GM21515 (cell line): Measurements from ENCODE around the gene ADCY5.

ENCODE experiments used
- ATAC-seq: cut with Tn5 transposase; IDR thresholded peaks from one replicate; pipeline ENCODE4 v1.9.1; 2021; ENCODE audit not compliant: unreplicated experiment

Gene ADCY5

DNA sequence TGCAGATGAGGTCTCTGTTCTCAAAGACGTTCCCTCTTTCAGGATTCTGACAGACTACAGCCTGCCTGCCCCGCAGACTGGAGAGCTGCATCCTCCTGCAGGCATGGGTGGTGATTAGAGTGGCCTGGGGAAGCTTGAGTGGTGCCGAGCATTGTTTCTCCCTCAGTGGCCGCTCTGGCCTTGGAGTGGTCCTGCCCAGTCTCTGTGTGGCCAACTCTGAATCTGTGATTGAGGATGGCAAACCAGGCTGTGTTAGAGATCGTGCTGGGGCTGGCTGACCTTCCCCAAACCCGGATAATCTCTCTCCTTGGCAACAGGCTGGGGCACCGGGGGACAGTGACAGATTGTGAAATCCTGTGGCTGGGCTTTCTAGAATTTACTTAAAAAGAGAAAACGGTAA lies 11.0 kb upstream of the ADCY5 start:
- ATAC-seq: no peak

DNA sequence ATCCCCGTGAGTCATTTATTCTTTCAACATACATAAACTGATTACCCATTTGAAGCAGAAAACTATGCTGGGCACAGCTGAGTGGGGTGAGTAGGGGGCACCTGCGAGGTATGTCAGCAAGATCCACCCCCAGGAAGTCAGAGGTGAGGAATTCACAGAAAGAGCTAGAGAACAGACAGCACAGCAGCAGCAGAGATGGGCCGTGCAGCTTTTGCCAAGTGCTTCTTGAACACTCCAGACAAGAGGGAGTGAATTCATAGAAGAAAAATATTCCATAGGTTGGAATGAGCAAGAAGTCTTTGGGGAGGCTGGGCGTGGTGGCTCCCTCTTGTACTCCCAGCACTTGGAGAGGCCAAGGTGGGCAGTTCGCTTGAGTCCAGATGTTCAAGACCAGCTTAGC lies 9.4 kb upstream of the ADCY5 start:
- ATAC-seq: no peak

DNA sequence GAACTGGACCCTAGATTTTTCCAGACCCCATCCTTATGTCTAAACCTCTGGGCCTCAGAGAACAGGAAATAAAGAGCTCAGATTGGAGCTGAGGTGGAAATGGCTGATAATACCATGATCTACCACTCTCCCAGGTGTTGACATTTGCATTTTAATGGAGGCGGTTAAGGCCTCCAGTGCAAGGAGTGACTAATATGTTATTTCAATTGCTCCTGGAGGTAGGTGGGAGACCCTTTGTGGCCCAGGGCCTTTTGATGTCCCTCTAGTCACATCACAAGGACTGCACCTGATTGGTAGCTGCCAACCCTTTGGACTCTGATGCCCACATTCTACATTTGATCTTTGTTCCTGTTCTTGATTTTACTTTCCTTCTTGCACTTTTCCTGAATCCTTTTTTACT lies 9.0 kb upstream of the ADCY5 start:
- no peak for ATAC-seq

DNA sequence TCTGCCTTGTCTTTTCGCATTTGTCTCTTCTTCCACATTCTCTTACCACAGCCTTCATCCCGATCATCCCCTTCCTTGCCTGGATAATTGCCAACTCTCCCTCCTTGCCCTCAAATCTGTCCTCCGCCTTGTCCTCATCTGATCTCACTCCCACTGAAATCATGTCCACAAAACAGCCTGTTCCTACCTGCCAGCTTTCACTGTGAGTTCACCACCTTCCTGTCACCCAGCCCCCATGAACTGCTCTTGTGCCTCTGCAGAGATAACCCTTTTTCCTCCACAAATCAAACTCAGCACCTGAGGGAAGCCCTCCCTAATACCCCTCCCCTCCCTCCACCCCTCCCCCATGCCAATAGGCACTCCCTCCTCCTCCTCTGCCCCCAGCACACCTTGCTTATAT lies 4.8 kb upstream of the ADCY5 start:
- ATAC-seq: no peak

DNA sequence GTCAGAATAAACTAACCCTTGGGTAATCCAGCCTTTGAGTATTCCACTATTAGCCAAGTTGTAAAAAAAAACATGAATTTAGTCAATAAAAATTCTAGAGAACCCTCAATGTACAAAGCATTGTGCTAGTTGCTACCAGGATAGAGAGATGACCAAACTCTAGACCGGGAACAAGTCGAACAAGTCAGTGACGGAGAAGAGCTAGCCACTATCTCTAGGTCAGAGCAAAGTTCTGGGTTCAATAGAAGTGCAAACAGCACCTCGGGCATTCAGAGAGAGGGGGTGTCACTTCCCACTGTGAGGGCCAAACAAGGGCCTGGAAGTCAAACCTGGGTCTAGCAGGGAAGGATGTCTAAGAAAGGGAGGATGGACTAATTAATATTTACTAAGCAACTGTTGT lies 2.3 kb upstream of the ADCY5 start:
- ATAC-seq: no peak

DNA sequence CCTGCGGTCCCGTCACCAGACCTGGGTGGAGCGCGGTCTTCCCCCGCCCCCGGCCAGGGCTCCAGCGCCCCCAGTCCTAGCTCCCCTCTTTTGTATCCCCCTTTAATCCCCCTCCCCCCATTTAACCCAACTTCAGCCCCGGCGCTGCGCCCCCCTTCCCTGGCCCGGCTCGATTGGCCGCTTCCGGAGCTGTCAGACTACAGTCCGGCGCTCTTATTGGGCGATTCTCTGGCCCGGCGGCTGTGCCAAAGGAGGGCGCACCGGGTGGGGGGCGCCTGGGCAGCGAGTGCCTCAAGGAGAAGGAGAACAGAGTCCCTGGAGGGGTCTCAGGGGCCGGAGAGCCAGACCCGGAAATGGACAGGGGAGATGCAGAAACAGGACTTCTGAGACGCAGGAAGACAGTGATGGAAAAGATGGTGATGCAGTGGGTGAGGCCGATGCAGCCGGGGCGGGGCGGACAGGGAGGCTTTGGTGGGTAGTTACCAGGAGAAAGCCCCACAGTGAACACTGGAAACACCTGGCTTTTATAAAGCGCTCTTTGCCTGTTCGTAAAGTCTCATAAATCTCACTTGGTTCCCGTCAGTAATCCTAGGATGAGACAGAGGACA lies 1.2 kb upstream of the ADCY5 start:
- no peak for ATAC-seq

DNA sequence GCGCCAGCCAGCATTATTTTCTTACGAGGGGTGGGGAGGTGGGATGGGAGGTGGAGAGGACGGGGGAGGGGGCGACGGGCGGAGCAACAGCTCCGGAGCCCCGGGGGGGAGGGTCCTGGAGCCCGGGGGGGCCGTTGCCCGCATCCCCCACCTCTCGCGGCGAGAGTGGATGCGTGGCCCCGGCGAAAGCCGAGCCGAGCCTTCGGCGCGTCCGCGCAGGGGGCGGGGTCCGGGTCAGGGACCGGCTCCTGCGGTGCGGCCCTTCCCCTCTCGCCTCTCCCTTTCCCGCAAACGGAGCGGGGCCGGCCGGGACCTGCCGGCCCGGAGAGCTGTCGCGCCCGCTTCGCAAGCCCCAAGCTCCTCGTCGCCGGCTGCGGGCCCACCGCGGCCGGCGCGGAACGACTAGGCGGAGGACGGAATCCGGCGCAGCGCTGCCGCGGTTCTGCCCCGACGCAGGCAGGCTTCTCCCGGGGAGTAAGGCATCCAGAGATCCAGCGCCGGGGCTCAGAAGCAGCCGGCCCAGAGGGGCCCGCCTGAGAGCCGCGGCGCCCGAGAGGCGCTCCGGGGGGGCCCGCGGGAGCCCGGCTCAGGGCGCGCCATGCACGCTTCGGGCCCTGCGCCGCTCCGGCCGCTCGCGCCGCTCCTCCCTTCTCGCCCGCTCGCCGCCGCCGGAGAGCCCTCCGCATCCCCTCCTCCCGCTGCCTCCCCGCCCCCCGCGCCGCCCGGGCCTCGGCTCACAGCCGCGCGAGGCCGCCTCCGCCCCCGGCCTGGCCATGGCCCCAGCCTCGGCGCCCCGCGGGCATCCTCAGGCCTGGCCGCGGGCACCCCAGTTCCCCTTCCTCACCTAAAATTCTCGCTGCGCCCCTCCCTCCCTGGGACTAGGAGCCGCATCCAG lies 459 bp upstream of the ADCY5 start:
- ATAC-seq: no peak

DNA sequence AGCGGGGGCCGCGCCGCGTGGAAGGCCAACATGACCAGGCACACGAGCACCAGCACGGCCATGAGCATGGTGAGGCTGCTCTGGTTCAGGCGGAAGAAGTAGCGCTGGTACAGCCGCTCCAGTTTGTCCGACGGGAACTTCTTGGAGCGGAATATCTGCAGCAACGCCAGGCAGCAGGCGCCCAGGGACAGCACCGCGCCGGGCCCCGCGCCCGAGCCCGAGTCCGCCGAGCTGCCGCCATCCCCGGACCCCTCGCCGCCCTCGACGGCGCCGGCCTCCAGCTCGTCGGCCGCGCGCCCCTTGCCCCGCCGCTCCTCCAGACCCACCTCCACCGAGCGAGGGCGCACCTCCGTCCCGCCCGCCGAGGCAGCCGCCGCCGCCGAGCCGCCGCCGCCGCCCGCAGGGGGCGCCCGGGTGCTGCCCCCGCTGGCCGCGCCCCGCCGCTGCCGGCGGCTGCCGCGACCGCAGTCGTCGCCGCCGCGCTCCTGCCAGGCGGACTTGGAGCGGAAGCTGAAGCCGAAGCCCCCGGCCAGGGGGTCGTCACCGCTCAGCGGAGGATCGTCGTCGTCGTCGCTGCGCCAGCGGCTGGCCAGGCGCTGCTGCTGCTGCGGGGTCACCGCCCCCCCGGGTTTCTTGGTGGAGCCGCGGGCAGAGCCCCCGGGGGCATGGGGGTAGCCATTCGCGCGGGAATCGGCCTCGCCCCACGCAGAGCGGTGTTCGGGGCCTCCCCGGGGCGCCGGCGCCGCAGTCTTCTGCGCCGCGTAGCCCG lies 957 bp downstream of the ADCY5 start:
- no peak for ATAC-seq

DNA sequence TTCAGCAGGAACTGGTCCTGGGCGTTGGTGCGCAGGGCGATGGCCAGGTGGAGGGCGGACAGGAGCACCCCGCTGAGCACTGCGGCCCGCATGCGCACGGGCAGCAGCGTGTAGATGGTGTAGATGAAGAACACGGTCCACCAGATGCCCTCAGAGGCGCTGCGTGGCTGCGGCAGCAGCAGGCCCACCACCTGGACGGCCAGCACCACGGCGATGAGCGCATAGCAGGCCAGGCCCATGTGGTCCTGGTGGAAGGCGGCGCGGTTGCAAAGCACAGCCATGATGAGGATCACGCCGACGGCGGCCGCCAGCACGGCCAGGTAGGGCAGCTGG lies 1.5 kb downstream of the ADCY5 start:
- no peak for ATAC-seq

DNA sequence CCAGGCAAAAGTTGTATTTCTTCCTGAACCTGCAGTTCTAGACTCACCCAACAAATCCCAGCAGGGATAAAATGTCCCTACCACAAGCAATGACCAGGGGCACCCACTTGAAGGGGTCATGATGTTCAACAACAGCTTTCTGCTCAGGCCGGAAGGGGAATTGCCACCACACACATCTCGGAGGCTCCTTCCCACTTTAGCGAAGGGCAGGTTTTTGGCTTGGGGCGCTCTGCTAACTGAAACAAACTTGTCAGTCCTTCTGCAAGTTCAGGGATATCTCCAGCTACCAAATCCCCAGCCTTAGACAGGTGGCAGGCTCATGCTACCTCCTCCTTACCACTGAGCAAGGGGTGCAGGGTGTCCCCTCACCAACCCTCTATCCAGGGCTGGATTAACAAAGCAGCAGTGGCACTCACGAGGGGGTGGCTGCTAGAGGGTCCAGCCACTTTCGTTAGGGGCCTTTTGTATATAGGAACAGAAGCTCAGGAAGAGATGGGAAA lies 2.2 kb downstream of the ADCY5 start:
- ATAC-seq: no peak

DNA sequence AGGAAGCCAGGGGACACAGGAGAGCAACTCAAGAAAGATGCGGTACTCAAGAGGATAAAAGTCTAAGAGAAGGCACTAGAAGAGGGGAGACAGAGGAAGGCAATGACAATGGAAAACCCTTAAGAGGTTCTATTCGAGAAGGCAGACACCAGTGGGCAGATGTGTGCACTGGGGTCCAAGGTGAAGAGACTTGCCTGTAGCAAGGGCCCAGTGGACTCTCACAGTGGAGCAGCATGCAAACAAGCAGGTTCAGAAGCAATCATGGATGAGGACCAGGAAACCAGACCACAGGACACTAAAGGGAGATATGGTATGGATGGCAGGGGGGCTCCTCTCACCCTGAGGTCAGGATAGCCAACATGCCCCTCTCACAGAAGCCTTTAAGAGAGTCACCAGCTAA lies 2.7 kb downstream of the ADCY5 start:
- no peak for ATAC-seq

DNA sequence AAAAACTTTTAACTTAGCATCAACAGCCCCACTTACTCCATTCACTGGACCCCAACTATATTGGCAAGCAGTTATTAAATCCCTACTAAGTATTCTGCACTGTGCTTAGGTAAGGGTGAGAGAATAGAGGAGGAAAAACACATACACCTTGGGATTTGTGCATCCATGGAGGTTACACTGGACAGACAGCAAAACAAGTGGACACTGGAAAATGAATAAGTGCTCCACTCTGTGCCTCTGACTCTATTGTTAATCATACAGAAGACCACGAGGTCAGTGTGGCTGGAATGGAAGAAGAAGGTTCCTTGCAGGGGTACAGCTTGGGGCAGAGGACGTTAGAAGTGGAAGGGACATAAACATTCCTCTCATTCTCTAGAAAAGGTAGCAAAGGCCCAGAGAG lies 3.2 kb downstream of the ADCY5 start:
- no peak for ATAC-seq

DNA sequence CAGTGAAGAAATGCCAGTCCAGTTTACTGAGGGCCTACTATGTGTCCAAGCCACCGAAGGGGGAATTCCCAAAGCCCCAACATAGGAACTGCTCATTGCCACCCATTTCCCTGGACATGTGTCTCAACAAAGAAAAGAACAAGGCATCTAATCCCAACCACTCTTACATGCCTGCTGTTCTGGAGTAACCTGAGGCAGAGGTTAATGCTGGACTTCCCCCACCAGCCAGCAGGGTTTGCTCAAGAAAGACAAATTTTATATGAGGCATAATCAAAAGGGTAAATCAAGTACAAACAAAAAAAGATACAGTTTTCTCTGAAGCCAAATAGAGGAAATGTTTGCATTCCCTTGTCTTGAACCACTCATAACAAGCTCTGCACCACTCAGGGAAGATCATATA lies 4.1 kb downstream of the ADCY5 start:
- ATAC-seq: no peak

DNA sequence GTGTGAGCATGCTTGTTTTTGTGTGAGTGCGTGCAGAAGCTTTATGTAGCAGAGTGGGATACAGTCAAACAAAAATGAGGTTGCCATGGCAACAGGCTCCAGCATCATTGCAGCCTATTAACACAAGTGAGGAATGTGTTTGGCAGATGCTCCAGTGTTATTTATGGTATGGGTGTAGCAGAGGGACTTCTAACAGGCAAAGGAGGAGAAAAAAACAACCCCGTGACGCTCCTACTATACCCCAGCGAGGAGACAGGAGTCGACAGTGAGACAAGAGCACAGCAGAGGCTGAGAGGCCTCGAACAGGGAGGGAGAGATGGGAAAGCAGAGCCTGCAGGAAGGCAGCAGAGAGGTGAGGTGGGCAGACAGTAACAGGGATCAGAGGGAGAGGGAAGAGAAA lies 4.9 kb downstream of the ADCY5 start:
- ATAC-seq: no peak

DNA sequence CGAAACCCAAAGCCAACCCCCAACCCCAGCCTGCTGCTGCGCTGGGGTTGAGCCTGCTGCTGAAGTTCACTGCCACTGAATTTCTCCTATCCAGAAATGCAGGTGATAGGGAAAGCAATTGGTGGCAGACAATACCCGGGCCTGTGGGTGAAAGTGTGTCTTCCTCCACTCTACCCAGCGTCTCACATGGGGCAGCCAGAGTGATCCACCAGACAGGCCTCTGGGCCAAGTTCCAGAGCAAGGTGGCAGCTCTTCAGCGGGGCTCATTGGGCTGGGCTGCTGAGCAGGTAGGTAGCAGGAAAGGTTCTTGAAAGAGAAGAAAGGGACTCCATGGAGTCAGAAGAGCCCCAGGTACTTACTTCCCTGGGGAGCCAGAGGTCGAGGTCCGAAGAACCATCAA lies 6.0 kb downstream of the ADCY5 start:
- ATAC-seq: no peak

DNA sequence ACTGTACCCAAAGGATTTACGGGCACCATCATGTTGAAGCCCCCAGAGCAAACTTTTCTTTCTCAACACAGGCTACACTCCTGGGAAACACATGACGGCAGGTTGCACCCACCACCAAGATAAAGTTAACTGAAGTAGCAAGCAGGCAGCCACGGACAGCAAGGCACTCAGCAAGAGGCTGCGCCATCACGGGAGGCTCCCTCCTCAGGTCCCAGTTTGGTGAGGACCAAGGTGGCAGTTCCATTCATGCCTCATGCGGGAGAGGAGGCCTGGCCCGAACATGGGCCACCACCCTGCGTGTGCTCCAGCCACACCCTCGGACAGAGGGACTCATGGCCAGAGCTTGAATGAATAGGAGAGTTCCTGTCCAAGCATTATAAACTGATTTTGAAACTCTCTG lies 6.8 kb downstream of the ADCY5 start:
- no peak for ATAC-seq

DNA sequence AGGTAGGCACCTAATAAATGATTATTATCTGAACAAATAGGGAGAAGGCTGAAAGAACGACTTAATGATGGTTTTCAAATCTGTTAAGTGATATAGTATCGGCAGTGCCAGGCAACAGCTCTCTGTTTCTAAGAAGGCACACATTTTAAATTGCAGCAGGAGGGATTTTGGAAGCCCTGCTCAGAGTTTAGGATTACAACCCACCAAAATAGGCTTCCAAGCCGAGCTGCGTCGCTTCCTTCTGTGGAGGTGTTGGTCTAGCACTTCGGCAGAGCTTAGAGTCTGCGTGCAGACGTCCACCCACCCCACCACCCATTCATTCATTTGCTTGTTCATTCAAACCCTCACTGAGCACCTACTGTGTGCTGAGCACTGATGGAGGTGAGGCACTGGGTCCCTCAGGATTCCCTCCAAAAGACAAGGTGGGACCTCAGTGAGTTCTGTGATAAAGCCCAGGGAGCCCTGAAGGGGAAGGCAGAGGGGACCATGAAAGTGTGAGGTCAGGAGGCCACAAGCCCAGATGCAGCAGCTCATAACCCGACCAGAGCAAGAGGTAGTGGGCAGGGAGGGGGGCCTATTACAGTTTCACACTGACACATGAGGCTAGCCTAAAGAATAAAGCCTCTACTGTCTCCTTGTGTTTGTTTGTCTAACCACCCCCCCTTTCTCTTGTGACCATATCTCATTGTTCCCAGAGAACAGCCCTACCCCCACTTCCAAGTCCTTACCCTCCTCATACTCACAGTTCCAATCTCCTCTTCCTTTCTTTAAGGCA lies 8.9 kb downstream of the ADCY5 start:
- no peak for ATAC-seq

DNA sequence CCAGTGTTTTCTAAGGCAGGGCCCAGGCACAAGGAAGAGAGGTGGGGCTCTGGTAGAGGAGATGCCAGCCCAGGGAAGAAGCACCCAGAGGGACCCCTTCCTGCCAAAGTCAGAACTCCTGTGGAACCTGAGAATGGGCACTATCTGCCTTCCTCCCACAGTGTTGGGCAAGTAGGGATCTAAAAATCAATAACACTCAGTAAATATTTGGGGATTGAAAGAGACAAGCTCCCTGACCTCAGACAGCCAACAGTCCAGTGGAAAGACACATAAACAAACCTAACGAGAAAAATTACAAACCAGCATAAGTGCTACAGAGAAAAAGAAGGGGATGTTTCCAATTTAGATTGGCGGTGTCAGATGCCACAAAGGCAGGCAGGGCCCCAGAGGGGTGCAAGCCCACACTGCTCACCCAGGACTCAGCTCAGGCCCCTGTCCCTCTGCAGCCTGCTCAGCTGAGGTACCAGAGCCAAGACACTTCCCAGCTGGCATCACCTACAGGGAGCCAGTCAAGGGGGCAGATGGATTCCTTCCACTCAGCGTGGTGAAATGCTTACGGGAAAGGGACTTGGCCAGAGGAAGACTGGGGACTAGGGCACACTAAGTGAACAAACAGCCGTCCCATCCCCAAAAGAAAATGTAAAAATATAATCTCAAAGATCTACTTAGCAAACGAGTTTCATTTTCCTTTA lies 15.9 kb downstream of the ADCY5 start:
- no peak for ATAC-seq

DNA sequence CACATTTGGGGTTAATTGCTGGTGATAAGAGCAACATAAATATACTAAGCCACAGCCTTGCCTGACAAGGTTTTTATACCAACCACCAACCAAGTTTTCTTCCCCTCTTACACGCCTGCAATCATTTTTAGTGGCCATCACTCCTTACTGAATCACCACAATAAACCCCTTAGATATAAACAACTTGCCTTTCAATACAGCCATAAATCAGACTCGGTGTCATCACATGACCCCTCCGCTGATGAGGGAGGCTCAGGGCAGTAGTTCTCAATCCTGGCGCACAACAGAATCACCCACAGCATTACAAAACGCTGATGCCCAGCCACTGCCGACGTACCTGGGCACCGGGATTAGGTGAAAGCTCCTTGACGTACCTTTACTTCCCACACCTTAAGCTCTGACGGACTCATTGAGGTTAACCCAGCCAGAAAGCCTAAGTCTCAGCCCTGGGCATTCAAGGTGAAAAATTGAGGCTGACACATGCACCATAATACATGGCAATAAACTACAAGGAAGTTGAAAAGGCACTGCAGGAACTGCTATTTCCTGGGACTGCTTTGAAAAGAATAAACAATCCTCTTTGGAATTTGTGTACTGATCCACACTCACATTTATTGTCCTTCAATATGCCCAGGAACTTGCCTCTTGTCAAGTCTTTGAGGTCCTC lies 17.1 kb downstream of the ADCY5 start:
- no peak for ATAC-seq

DNA sequence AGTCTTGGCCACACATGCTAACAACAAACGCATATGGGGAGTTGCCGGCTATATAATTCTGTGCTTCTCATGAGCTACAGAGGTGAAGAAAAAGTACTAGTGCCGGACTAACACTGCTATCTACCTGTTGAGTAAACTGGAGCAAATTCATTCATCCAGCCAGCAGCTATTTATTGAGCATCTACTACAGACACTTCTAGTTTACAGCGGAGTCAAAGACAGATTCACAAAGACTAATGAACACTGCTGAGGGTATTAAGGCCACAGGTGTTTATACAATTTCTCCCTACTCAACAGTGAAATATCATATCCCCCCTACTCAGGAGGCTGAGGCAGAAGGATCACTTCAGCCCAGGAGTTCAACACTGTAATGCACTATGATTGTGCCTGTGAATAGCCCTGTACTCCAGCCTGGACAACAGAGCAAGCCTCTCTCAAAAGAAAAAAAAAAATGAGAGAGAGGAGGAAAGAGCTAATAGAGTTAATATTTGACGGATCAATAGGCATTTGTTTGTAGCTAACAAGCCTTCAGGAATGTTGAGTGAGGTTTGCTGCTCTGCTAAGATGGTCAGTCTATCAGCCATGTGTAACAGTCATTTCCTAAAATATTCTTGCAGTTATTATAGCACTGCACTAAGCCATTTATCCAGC lies 17.8 kb downstream of the ADCY5 start:
- no peak for ATAC-seq
